ENCODE data around the gene ZBTB20. TPM values are rescaled to one million over a fixed set of nuclear protein-coding genes. Genes with fewer than 3 reads are reported as not detected.

The ZBTB20 gene
- total RNA-seq, 1 experiment from 2014 or later, result 6.0 TPM

GRCh38 chr3:114451561-114452018, 695.5 kb downstream of the ZBTB20 start:
- no peak for DNase-seq (ENCODE audit: low read depth)

- DNase-seq (ENCODE audit: low read depth), result no peak
Observed at GRCh38 chr3:114451051-114451451, 696.0 kb downstream of the ZBTB20 start.

DNA sequence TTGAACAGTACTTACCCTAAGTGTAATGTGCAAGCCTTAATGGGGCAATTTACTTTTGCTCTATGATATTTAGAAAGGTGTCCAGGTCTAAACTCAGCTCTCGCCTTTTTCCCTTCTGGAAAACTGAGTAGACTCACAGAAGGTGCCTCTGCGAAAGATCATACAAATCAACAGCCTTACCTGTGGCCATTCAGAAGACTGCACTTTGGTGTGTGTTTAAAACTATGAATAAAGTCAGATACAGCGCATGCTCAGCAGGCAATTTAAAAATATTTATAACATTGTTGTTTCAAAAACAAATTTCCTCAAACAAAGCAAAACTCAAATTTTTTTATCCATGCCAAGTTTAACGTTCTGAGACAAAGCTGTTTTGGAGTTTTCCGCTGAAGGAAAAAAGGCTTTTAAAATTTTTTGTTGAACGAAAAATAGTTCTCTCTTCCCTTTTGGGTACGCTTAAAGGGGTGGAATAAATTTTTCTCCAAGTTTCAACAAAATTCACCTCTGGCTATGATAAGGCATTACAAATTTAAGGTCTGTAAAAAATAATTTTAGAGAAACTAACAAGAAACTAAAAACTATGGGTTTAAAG, 697.0 kb downstream of the ZBTB20 start:
- DNase-seq (ENCODE audit: low read depth), result no peak

DNA sequence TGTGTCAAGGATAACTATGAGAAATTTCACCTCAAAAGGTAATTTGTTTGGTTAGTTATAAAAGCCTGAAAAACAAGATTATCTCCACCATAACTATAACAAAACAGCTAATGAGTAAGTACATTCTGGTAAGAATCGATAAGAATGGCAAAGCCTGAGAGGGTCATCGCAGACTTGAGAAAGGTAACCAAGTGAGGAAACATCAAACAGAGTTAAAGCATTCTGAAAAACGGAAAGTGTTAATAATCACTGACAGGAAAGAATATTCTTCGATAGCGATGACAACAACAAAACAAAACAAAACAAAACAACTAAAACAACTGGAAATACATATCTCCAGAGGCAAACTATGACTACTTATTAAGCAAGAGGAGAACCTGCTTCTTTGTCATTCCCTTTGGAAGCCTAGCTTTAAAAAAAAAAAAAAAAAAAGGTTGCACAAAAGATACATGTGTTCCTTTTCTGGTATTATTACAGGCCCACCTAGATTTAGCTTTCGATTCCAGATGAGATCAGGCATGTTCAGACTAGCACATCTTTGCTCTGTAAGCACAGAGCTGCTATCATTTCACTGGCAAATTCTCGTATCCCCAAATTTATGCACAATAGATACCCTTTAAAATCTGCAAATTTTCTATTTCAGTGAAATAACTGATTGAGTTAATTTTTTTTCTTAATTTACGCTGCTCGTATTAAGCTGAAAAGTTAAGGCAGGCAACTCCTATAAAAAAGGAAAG, 697.6 kb downstream of the ZBTB20 start:
- DNase-seq (ENCODE audit: low read depth), result no peak

- no peak for DNase-seq (ENCODE audit: low read depth)
Observed at GRCh38 chr3:114447950-114448479, 699.1 kb downstream of the ZBTB20 start.

DNA sequence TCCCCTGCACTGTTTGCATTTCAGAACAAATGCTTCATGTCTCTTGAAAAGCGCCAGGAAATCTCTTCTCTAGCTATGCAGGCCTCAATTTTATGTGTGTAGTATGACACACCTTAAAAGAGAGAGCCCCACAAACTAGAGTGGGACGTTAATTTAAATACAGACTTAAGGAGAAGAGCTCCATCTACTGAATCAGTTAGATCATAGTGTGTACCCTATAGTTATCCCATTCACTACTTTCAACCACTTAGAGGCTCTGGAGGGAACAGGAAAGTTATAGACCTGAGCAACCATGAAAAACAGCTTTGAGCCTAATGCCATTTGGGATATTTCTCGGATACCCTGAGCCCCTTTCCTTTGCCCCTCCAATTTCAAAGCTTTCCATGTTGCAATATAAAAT, 699.5 kb downstream of the ZBTB20 start:
- DNase-seq (ENCODE audit: low read depth), result no peak

- no peak for DNase-seq (ENCODE audit: low read depth)
Observed at GRCh38 chr3:114446600-114446999, 700.5 kb downstream of the ZBTB20 start.

GRCh38 chr3:114445233-114445632, 701.9 kb downstream of the ZBTB20 start:
- no peak for DNase-seq (ENCODE audit: low read depth)

DNA sequence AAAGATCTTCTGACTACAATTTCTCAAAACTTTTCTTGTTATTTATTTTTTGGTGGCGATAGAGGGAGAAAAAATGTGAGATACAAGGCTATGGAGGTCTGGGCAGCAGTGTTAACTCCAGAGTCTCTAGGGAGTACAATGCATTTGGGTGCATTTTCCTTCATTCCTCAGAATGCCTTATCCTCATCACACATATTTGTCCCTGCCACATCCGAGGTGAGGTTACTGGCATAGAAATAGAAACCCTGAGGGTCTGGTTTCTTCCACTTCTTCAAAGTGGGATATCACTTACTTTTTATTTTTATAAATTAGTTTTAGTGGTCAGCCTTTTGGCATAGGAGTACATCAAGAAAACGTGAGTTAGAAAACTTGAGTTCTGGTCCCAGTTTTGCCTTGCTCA, 702.9 kb downstream of the ZBTB20 start:
- no peak for DNase-seq (ENCODE audit: low read depth)

DNA sequence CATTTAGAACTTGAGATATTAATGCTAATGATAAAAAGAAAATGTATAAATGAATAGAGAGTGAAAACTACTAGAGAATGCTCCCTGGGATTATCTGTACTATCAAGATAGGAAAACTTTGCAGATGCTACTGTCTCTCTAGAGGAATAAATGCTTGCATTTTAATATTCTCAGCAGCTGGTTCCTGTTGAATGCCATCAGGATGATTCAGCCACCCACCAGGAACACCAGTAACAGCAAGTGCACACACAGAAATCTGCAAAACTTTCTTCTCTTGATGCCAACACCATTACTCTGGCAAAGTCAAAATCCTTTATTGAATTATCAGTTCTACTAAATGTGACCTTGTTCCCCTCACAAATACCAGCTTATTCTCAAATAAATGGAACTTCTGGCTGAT, 704.8 kb downstream of the ZBTB20 start:
- peak; percentile 68 for DNase-seq (ENCODE audit: low read depth)

- DNase-seq (ENCODE audit: low read depth), result no peak
Observed at GRCh38 chr3:114441386-114441785, 705.7 kb downstream of the ZBTB20 start.

- no peak for DNase-seq (ENCODE audit: low read depth)
Observed at GRCh38 chr3:114440700-114441099, 706.4 kb downstream of the ZBTB20 start.

DNA sequence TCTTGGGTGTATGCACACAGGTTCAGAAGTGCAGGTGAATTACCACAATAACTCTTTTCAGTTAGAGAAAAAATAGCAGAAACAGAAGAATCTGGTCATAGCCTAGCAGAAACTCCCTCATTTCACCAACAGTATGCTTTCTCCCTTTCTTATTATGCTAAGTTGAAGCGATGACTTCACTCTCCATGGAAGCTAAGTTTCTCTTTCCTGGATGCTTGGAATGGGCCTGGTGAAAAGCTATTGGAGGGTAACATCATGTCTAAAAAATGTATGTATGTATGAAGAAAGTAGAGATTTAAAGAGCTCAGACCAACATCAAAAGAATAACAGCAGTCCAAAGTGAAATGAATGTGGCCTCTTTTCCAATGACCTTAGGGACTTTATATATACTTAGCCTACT, 707.8 kb downstream of the ZBTB20 start:
- no peak for DNase-seq (ENCODE audit: low read depth)

DNA sequence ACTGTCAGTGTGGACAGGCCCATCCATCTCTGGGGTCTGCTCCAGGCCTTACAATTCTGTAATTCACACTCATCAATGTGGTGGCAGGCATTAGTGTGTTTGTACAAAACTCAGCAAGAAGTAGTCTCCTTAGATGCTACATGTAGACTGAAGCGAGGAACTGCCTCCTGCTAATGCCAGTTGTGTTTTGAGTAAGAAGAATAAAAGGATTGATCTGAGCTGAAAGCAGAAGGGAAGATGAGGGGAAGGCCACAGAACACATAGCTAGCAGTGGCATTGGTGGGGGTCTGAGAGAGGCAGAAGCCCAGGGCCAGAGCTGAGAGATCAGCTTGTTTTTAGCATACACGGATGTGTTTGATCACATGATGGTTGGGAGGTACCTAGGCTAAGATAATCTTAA, 709.2 kb downstream of the ZBTB20 start:
- no peak for DNase-seq (ENCODE audit: low read depth)

GRCh38 chr3:114436182-114436581, 710.9 kb downstream of the ZBTB20 start:
- no peak for DNase-seq (ENCODE audit: low read depth)

DNA sequence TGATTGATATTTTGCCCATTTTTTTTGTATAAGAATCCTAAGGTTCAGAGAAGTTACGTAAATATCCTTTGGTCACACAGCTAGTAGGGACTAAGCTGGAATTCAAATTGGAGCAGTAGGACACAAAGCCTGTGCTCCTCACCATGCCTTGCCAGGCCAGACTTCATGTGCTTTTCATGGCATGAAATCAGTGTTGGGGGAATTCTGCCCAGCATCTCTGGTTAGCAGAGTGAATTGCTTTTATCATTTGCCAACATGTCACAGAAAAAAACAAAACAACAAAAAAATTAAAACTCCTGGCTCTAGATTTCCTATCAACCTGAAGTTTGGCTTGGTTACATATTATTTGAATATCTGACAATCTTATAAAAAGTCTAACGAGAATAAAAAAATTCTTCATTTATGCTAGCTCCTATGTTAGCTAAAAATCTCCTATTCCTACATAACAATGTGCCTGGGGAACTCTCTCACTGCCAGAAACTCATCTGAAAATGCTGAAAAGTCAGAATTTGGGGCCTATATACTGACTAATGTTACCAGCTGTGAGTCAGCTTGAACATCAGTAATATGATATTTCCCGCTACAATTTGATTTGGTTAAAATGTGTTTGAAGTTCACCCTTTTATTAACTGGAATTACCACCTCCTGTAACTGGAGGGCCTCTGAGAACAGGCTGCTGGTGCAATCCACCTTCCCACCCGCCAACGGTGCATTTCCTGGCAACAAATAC, 711.5 kb downstream of the ZBTB20 start:
- peak; percentile 52 for DNase-seq (ENCODE audit: low read depth)

- DNase-seq (ENCODE audit: low read depth), result no peak
Observed at GRCh38 chr3:114432310-114432709, 714.8 kb downstream of the ZBTB20 start.

GRCh38 chr3:114428044-114428595, 719.0 kb downstream of the ZBTB20 start:
- DNase-seq (ENCODE audit: low read depth), result no peak

DNA sequence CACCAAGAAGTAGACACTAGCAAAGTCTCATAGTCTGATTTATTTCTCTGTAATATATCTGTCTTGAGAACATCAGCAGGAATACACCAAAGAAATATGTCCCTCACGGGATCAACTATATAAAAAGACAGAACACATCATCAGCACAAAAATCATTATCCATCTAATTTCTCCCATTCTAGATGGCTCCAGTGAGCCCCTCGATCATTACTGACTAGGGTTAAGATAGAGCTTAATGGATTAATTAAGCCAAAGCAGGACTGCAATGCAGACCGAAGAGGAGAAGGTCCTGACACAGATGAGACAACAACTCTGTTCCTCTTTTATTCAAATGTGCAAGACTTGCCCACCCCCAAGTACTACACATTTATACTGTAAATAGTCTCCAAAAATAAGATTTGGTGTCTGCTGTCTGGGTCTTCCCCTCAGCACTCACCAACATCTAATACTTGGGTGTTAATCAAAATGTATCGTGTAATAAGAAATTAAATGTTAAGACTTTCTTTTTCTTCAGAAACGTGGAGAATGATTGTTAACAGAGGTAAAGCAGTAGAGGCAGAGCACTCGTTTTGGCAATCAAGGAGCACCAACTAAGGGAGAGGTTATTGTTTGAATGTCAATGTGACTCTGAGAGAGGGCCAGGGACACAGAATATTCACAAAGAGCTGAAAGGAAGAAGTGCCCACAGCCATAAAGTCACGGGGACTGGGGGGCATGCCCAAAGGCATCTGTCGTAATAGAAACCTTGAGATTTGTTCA, 719.6 kb downstream of the ZBTB20 start:
- no peak for DNase-seq (ENCODE audit: low read depth)

DNA sequence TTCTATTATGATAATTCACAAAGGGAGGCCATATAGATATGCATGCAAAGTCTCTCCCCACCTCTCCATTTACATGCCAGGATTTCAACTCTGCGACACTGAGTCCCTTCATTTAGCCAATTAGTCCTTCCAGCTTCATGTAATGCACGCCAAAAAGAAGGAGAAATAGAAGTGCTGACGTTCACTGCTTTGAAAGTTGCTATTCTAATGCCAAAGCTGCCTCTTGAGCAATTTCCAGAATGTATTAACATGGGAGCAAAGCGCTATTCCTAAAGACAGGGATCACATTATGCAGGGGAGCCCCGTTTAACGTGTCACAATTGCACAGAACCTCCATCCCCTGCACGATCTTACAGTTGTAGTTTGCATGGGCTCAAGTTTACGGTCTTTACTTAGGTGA, 722.8 kb downstream of the ZBTB20 start:
- no peak for DNase-seq (ENCODE audit: low read depth)

DNA sequence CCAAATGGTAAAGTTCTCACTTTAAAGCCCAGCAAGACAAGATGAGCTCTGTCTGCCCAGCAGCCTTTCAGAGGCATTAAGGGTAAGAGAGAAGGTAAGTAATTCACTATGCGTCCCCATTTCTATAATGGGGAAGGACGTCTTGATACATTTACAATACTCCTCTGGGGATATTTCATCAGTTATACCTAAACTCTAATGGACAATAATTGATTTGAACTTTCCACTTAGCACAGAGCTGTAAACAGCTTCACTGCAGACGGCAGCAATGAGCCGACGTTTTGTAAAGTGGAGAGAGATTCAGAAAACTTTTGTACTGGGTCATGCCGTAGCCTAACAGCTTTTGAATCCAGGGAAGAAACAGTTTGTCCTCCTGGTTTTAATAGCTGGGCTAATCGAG, 725.9 kb downstream of the ZBTB20 start:
- DNase-seq (ENCODE audit: low read depth), result no peak
